WTC11 (cell line): ENCODE data around the gene HLA-DPA1. TPM values are rescaled to one million over a fixed set of nuclear protein-coding genes. Genes with fewer than 3 reads are reported as not detected.

Experiments used
- ATAC-seq: fragments of 200-7000 bp; cut with Tn5 transposase; 2 replicates; pipeline ENCODE4 v1.10.0; 2021; ENCODE audit warnings: mild to moderate bottlenecking, moderate library complexity
- CTCF ChIA-PET: fragments of 300-600 bp; sonication (Branson Sonifier 250); formaldehyde crosslinking; loops from one replicate; lab custom pipeline; 2021; ENCODE audit warnings: antibody characterized with exemption; lab: Charles Lee
- POLR2A ChIA-PET: fragments of 350-600 bp; sonication (Branson Sonifier 250); formaldehyde crosslinking; loops from one replicate; lab custom pipeline; 2021; ENCODE audit warnings: antibody characterized with exemption; lab: Charles Lee
- DNase-seq: peaks from one replicate; pipeline ENCODE4 v3.0.0; 2021; ENCODE audit warnings: low spot score
- H3K27ac Mint-ChIP-seq: 2 replicates; pipeline ENCODE4 v1.8.0; 2021; ENCODE audit warnings: mixed read lengths
- H3K27me3 Mint-ChIP-seq: 2 replicates; pipeline ENCODE4 v1.8.0; 2021; ENCODE audit warnings: low read depth, mild to moderate bottlenecking, moderate library complexity, mixed read lengths
- H3K36me3 Mint-ChIP-seq: 2 replicates; pipeline ENCODE4 v1.8.0; 2021; ENCODE audit warnings: mixed read lengths
- H3K4me1 Mint-ChIP-seq: 2 replicates; pipeline ENCODE4 v1.8.0; 2022; ENCODE audit warnings: mixed read lengths
- H3K4me3 Mint-ChIP-seq: 2 replicates; pipeline ENCODE4 v1.8.0; 2021; ENCODE audit warnings: mild to moderate bottlenecking, moderate library complexity, mixed read lengths
- H3K9me3 Mint-ChIP-seq: 2 replicates; pipeline ENCODE4 v1.8.0; 2021; ENCODE audit warnings: mixed read lengths
- CREB1 ChIP-seq: sonication (generic); formaldehyde crosslinking; IDR thresholded peaks from 2 replicates; pipeline ENCODE4 v1.8.0; 2023; ENCODE audit warnings: mild to moderate bottlenecking, missing genetic modification reagents
- E2F1 ChIP-seq: sonication (generic); formaldehyde crosslinking; IDR thresholded peaks from 2 replicates; pipeline ENCODE4 v1.8.0; 2022; ENCODE audit warnings: mild to moderate bottlenecking, missing genetic modification reagents
- EMX1 ChIP-seq: fragments of 250-450 bp; sonication (Bioruptor Pico); IDR thresholded peaks from 2 replicates; pipeline ENCODE4 v1.8.0; 2021; ENCODE audit warnings: mild to moderate bottlenecking
- ERG ChIP-seq: fragments of 250-450 bp; sonication (Bioruptor Pico); IDR thresholded peaks from 2 replicates; pipeline ENCODE4 v1.8.0; 2021; ENCODE audit warnings: mild to moderate bottlenecking
- FOXK1 ChIP-seq: sonication (generic); formaldehyde crosslinking; IDR thresholded peaks from 2 replicates; pipeline ENCODE4 v1.8.0; 2022; ENCODE audit warnings: mild to moderate bottlenecking, moderate library complexity, missing genetic modification reagents
- MXD4 ChIP-seq: fragments of 250-450 bp; sonication (Bioruptor Pico); IDR thresholded peaks from 2 replicates; pipeline ENCODE4 v1.8.0; 2021; ENCODE audit warnings: mild to moderate bottlenecking, moderate library complexity, borderline replicate concordance
- NFYB ChIP-seq: sonication (generic); formaldehyde crosslinking; conservative IDR thresholded peaks from 2 replicates; pipeline ENCODE4 v1.8.0; 2022; ENCODE audit warnings: low read depth, missing genetic modification reagents
- NR1H2 ChIP-seq: sonication (generic); formaldehyde crosslinking; IDR thresholded peaks from 2 replicates; pipeline ENCODE4 v1.9.0; 2021; ENCODE audit warnings: mild to moderate bottlenecking, moderate library complexity, missing genetic modification reagents
- NR2C2 ChIP-seq: sonication (generic); formaldehyde crosslinking; IDR thresholded peaks from 2 replicates; pipeline ENCODE4 v1.8.0; 2022; ENCODE audit warnings: mild to moderate bottlenecking, missing genetic modification reagents
- OVOL2 ChIP-seq: fragments of 250-450 bp; sonication (Bioruptor Pico); IDR thresholded peaks from 2 replicates; pipeline ENCODE4 v1.9.0; 2021; ENCODE audit warnings: mild to moderate bottlenecking, borderline replicate concordance
- PRRX2 ChIP-seq: fragments of 250-450 bp; sonication (Bioruptor Pico); IDR thresholded peaks from 2 replicates; pipeline ENCODE4 v1.8.0; 2021; ENCODE audit warnings: mild to moderate bottlenecking
- SMAD3 ChIP-seq: sonication (generic); formaldehyde crosslinking; IDR thresholded peaks from 2 replicates; pipeline ENCODE4 v1.8.0; 2022; ENCODE audit warnings: missing genetic modification reagents, mild to moderate bottlenecking, borderline replicate concordance
- TCF7 ChIP-seq: sonication (generic); formaldehyde crosslinking; IDR thresholded peaks from 2 replicates; pipeline ENCODE4 v1.8.0; 2022; ENCODE audit warnings: mild to moderate bottlenecking, low read depth, missing genetic modification reagents, moderate library complexity
- TEAD1 ChIP-seq: sonication (generic); formaldehyde crosslinking; IDR thresholded peaks from 2 replicates; pipeline ENCODE4 v1.8.0; 2022; ENCODE audit warnings: mild to moderate bottlenecking, missing genetic modification reagents
- TP53 ChIP-seq: sonication (generic); formaldehyde crosslinking; IDR thresholded peaks from 2 replicates; pipeline ENCODE4 v1.8.1; 2023; ENCODE audit warnings: mild to moderate bottlenecking, missing genetic modification reagents
- USF1 ChIP-seq: sonication (generic); formaldehyde crosslinking; IDR thresholded peaks from 2 replicates; pipeline ENCODE4 v1.8.0; 2022; ENCODE audit warnings: mild to moderate bottlenecking, missing genetic modification reagents
- USF2 ChIP-seq: sonication (generic); formaldehyde crosslinking; IDR thresholded peaks from 2 replicates; pipeline ENCODE4 v1.8.1; 2023; ENCODE audit warnings: mild to moderate bottlenecking, missing genetic modification reagents, moderate library complexity
- ZNF138 ChIP-seq: sonication (generic); formaldehyde crosslinking; conservative IDR thresholded peaks from 2 replicates; pipeline ENCODE4 v1.8.1; 2022; ENCODE audit warnings: mild to moderate bottlenecking, moderate library complexity, missing genetic modification reagents
- ZNF219 ChIP-seq: sonication (generic); formaldehyde crosslinking; IDR thresholded peaks from 2 replicates; pipeline ENCODE4 v1.8.0; 2023; ENCODE audit warnings: missing genetic modification reagents, mild to moderate bottlenecking, borderline replicate concordance
- ZNF416 ChIP-seq: fragments of 250-450 bp; sonication (Bioruptor Pico); IDR thresholded peaks from 2 replicates; pipeline ENCODE4 v1.9.0; 2021; ENCODE audit warnings: mild to moderate bottlenecking, inconsistent platforms
- ZNF512 ChIP-seq: sonication (generic); formaldehyde crosslinking; IDR thresholded peaks from 2 replicates; pipeline ENCODE4 v1.8.1; 2022; ENCODE audit warnings: missing genetic modification reagents, borderline replicate concordance
- ZSCAN18 ChIP-seq: fragments of 250-450 bp; sonication (Bioruptor Pico); IDR thresholded peaks from 2 replicates; pipeline ENCODE4 v2.1.2; 2022; ENCODE audit warnings: mild to moderate bottlenecking, moderate library complexity
- total RNA-seq: library from RNA; stranded (reverse); gene quantifications from 3 replicates; pipeline ENCODE4 v1.2.3, GENCODE V29; 2021

Gene HLA-DPA1
- total RNA-seq, 1 experiment from 2014 or later: 4.9 TPM

- Mint-ChIP-seq H3K4me1 (peaks cover 17% of the 10 kb centered on the region), H3K27ac (no peak overlapping the region), H3K36me3 (no peaks in the 10 kb centered on the region), H3K9me3 (no peaks in the 10 kb centered on the region), H3K27me3 (peaks cover 20% of the 10 kb centered on the region), H3K4me3 (no peak overlapping the region)
- no peak for TF ChIP-seq TCF7
- no peak for TF ChIP-seq NFYB (CRISPR knock-in tag)
- no peak for TF ChIP-seq CREB1 (CRISPR knock-in tag)
- no peak for TF ChIP-seq MXD4 (CRISPR knock-in tag)
- no peak for TF ChIP-seq E2F1 (CRISPR knock-in tag)
- TF ChIP-seq ZNF416 (CRISPR knock-in tag): no peak
- no peak for TF ChIP-seq USF1 (CRISPR knock-in tag)
- no peak for TF ChIP-seq ZNF219 (CRISPR knock-in tag)
- TF ChIP-seq TEAD1: no peak
- TF ChIP-seq OVOL2 (CRISPR knock-in tag): no peak
- no peak for TF ChIP-seq ERG (CRISPR knock-in tag)
- TF ChIP-seq FOXK1 (CRISPR knock-in tag): no peak
- no peak for TF ChIP-seq PRRX2 (CRISPR knock-in tag)
- CTCF ChIA-PET: interaction anchor here (1.2 to 1.5 kb wide), 2 partner anchors 27 to 71 kb away, joined by 4 to 5 read pairs; no protein-coding TSS in a partner anchor
- DNase-seq (no peak), ATAC-seq (no peak)
- POLR2A ChIA-PET: no interaction called here
These were observed 3.0 kb upstream of the HLA-DPA1 start for GRCh38 chr6:33076406-33076934.

- ChIA-PET CTCF (interaction anchor here (1.0 to 1.6 kb wide), 5 partner anchors 26 to 91 kb away, joined by 4 to 5 read pairs (median 4); no protein-coding TSS in a partner anchor), POLR2A (no interaction called here)
- DNase-seq: no peak
These were observed 2.3 kb upstream of the HLA-DPA1 start, which contains the start of gene HLA-DPB1 for GRCh38 chr6:33075568-33076405. Gene HLA-DPB1, plus strand, starts transcription at chr6:33075990. Its CDS starts 52 bp downstream, at chr6:33076042.

More at GRCh38 chr6:33075568-33076405, 2.3 kb upstream of the HLA-DPA1 start, which contains the start of gene HLA-DPB1:
- Mint-ChIP-seq H3K4me1 (peaks cover 10% of the 10 kb centered on the region), H3K27me3 (peaks cover 14% of the 10 kb centered on the region), H3K36me3 (no peaks in the 10 kb centered on the region), H3K9me3 (no peaks in the 10 kb centered on the region), H3K27ac (no peak within 1 kb of the TSS)
- TF ChIP-seq MXD4 (CRISPR knock-in tag): no peak
- no peak for TF ChIP-seq USF2 (CRISPR knock-in tag)
- no peak for TF ChIP-seq ZSCAN18 (CRISPR knock-in tag)
- no peak for TF ChIP-seq EMX1 (CRISPR knock-in tag)
- no peak for TF ChIP-seq ZNF512
- no peak for TF ChIP-seq SMAD3 (CRISPR knock-in tag)
- TF ChIP-seq TP53 (CRISPR knock-in tag): no peak
- TF ChIP-seq NR1H2: no peak
- no peak for TF ChIP-seq ZNF138 (CRISPR knock-in tag)
- no peak for TF ChIP-seq NR2C2
- TF ChIP-seq FOXK1 (CRISPR knock-in tag): no peak
- no peak for TF ChIP-seq ZNF416 (CRISPR knock-in tag)
- TF ChIP-seq, all 79 proteins: peak for 0
- peak; percentile 38 for ATAC-seq
- H3K4me3 Mint-ChIP-seq: no peak within 1 kb of the TSS
